GM12878 (cell line): ENCODE data around the gene PRKAG2. TPM values are rescaled to one million over a fixed set of nuclear protein-coding genes. Genes with fewer than 3 reads are reported as not detected.

Experiments
- ATAC-seq: fragments of 200-7000 bp; cut with Tn5 transposase; 3 replicates; pipeline ENCODE4 v1.9.1; 2020; ENCODE audit warnings: mild to moderate bottlenecking, moderate library complexity
- BruUV-seq: library from RNA; stranded (reverse); fragments of 400-500 nt; replicated peaks from 2 replicates; lab custom pipeline; 2021; lab: Mats Ljungman, UMichigan
- CTCF ChIA-PET: fragments of 300-600 bp; sonication (Branson Sonifier 250); formaldehyde crosslinking; extraction: SDS; loops from one replicate; lab custom pipeline; 2021; ENCODE audit warnings: inconsistent platforms; lab: Yijun Ruan, JAX
- POLR2A ChIA-PET: fragments of 350-600 bp; formaldehyde crosslinking; extraction: SDS; loops from one replicate; lab custom pipeline; 2021; ENCODE audit warnings: inconsistent platforms; lab: Charles Lee
- RAD21 ChIA-PET: fragments of 300-600 bp; sonication (Branson Sonifier 250); formaldehyde crosslinking; loops from one replicate; lab custom pipeline; 2023; ENCODE audit warnings: antibody characterized with exemption; ENCODE audit not compliant: unreplicated experiment; lab: Charles Lee
- SMC1A ChIA-PET: fragments of 300-600 bp; sonication (Branson Sonifier 250); formaldehyde crosslinking; loops from one replicate; lab custom pipeline; 2023; ENCODE audit not compliant: unreplicated experiment, uncharacterized antibody; lab: Charles Lee
- DNase-seq: peaks from one replicate; pipeline ENCODE4 v3.0.0-alpha.2; 2011; ENCODE audit warnings: low read depth, low spot score
- FAIRE-seq: peaks from 3 replicates; lab custom pipeline; 2011; peaks lifted over from hg19 to GRCh38; lab: Jason Lieb, UNC
- H2AFZ ChIP-seq: 2 replicates; pipeline ENCODE4 v1.6.0; 2011; ENCODE audit warnings: low read depth, low read length, control low read depth; ENCODE audit not compliant: control insufficient read depth
- H3K27ac ChIP-seq: 2 replicates; pipeline ENCODE4 v1.5.1; 2011; ENCODE audit warnings: control low read depth; ENCODE audit not compliant: control insufficient read depth, insufficient read depth
- H3K27me3 ChIP-seq, 2 experiments: replicated peaks in 1 of 2; 2 replicates each; pipeline versions ENCODE4 v1.6.0 to v1.6.1; 2011; ENCODE audit warnings: low read length in 1 of 2; ENCODE audit not compliant: control insufficient read depth in 2 of 2, insufficient read depth in 2 of 2
- H3K36me3 ChIP-seq, 2 experiments: 2 replicates each; pipeline ENCODE4 v1.5.1; 2011; ENCODE audit warnings: low read length in 1 of 2; ENCODE audit not compliant: control insufficient read depth in 2 of 2, insufficient read depth in 2 of 2
- H3K4me1 ChIP-seq: 2 replicates; pipeline ENCODE4 v1.6.1; 2011; ENCODE audit warnings: mild to moderate bottlenecking, low read length, moderate library complexity, mixed read lengths; ENCODE audit not compliant: control insufficient read depth, insufficient read depth
- H3K4me2 ChIP-seq: 2 replicates; pipeline ENCODE4 v1.6.0; 2011; ENCODE audit warnings: control low read depth; ENCODE audit not compliant: control insufficient read depth, insufficient read depth
- H3K4me3 ChIP-seq: fragments of 200-600 bp; sonication (generic); 2 replicates; pipeline ENCODE4 v1.5.1; 2016
- H3K79me2 ChIP-seq: 2 replicates; pipeline ENCODE4 v1.6.0; 2011; ENCODE audit warnings: low read length; ENCODE audit not compliant: control insufficient read depth, insufficient read depth
- H3K9ac ChIP-seq: 2 replicates; pipeline ENCODE4 v1.8.0; 2011; ENCODE audit warnings: low read length, control low read depth, mixed read lengths; ENCODE audit not compliant: control insufficient read depth, insufficient read depth
- H3K9me3 ChIP-seq: replicated peaks from 3 replicates; pipeline ENCODE4 v1.5.1; 2011; ENCODE audit warnings: mild to moderate bottlenecking, low read length; ENCODE audit not compliant: control insufficient read depth, insufficient read depth
- H4K20me1 ChIP-seq: 2 replicates; pipeline ENCODE4 v1.6.0; 2011; ENCODE audit not compliant: control insufficient read depth, insufficient read depth
- KDM1A ChIP-seq: fragments of 200-600 bp; sonication (generic); IDR thresholded peaks from 2 replicates; pipeline ENCODE4 v1.6.1; 2016; ENCODE audit warnings: borderline replicate concordance
- MEF2B ChIP-seq: fragments of 450-650 bp; IDR thresholded peaks from 2 replicates; pipeline ENCODE4 v1.6.1; 2018; ENCODE audit warnings: mild to moderate bottlenecking, moderate library complexity; ENCODE audit not compliant: partially characterized antibody, poor library complexity, severe bottlenecking
- NFXL1 ChIP-seq: fragments of 450-650 bp; IDR thresholded peaks from 2 replicates; pipeline ENCODE4 v1.6.1; 2017; ENCODE audit warnings: antibody characterized with exemption, mild to moderate bottlenecking, borderline replicate concordance
- WGBS: methylation state at CpG from one replicate; pipeline ENCODE4 v1.1.6; 2016; ENCODE audit warnings: low lambda C conversion rate; ENCODE audit not compliant: insufficient replicate concordance, insufficient coverage; ENCODE audit errors: missing lambda C conversion rate; 5-methylcytosine and 5-hydroxymethylcytosine counted together
- in situ Hi-C: fragments of 300-500 bp; cut with MboI; formaldehyde crosslinking; loops from 9 replicates; pipeline ENCODE4 v1.14.3; 2018; ENCODE audit warnings: mixed read lengths
- intact Hi-C: fragments of 100-400 bp; cut with micrococcal nuclease; formaldehyde crosslinking; loops from one replicate; pipeline ENCODE4 v1.14.2; 2022; ENCODE audit not compliant: unreplicated experiment
- polyA plus RNA-seq, 11 experiments: library from polyadenylated mRNA; depleted of rRNA in 4 of 11; unstranded in 6 of 11; stranded (reverse) in 5 of 11; fragments of >200 nt; fragmentation: Nextera tagmentation in 4 of 11; fragmentation: Illumina TruSeq in 1 of 11; extraction: Ambion mirVana in 4 of 11; extraction: Trizol in 1 of 11; gene quantifications; 1 replicate in 1 of 11; 2 replicates in 10 of 11; pipeline versions ENCODE4 v1.2.1 to v1.2.3, GENCODE V29; 2011 to 2016; ENCODE audit warnings: inconsistent platforms in 2 of 11, missing spikeins in 2 of 11, low read depth in 1 of 11
- total RNA-seq, 4 experiments: library from RNA; depleted of rRNA in 3 of 4; stranded (reverse); fragments of >200 nt in 3 of 4; fragmentation: Illumina TruSeq in 1 of 4; extraction: Trizol in 1 of 4; gene quantifications; 2 replicates each; pipeline versions ENCODE4 v1.2.1 to v1.2.3, GENCODE V29; 2013 to 2021
- TF ChIP-seq, protein P1 (sequence below): fragments of 450-650 bp; IDR thresholded peaks from 2 replicates; pipeline ENCODE4 v1.6.1; 2016; ENCODE audit warnings: mild to moderate bottlenecking
- TF ChIP-seq, protein P2 (sequence below): fragments of 450-650 bp; formaldehyde crosslinking; IDR thresholded peaks from 2 replicates; pipeline ENCODE4 v1.4.0; 2020; ENCODE audit warnings: mild to moderate bottlenecking, moderate library complexity
- TF ChIP-seq, protein P3 (sequence below): IDR thresholded peaks from 2 replicates; pipeline ENCODE4 v1.6.1; 2012; ENCODE audit warnings: low read depth, low read length, improper control_type of control experiment

PRKAG2 gene
- total and polyA plus RNA-seq, 10 of the 15 experiments (the other 5 are each of a cell fraction or from before 2014, with no cell fraction given), result 3.4 to 8.9 (median 6.8) TPM

DNA sequence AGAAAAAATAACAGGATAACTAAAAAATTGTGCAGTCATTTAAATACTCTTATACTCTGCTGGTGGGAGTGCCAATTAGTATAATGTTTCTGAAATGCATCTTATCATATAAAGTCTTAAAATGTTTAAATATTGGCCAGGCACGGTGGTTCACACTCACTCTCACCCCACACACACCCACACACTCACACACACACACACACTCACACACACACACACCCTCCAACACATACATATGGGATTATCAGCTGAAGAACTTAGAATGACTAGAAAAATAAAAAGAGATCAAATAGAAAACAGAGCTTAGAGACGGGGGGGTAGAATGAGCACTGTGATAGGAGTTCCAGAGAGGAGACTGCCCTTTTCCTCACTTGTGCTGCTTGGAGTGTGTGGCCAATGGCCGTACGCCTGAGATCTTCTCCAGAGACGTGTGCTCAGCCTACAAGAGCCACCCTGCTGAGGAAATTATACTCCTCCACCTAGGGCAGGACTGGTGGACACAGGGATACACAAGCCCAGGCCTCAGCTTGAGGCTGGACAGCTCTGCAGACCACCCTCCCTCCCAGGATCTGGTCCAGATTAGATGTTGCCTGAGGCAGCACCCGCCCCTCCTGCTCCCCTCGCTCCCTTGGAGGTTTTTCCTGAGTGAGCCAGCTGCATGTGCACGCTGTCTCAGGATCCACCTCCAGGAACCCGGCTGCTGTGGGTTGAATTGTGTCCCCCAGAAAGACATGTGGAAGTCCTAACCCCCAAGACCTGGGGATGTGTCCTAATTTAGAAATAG lies 26.5 kb upstream of the PRKAG2 start:
- no TSS peak for BruUV-seq
- Histone ChIP-seq H3K4me3 (no peak overlapping the region), H3K36me3 (no peaks in the 10 kb centered on the region), H3K27me3 (no peaks in the 10 kb centered on the region), H3K4me1 (no peaks in the 10 kb centered on the region), H3K27ac (no peak overlapping the region), H2AFZ (no peak overlapping the region), H3K9me3 (no peaks in the 10 kb centered on the region), H4K20me1 (no peaks in the 10 kb centered on the region), H3K9ac (no peak overlapping the region), H3K79me2 (no peaks in the 10 kb centered on the region), H3K4me2 (no peak overlapping the region)
- intact Hi-C loops (no loop called here), in situ Hi-C loops (no loop called here)
- no peak for ATAC-seq
- FAIRE-seq, result no peak
- CTCF ChIA-PET, result no interaction called here
- DNase-seq, result no peak
- SMC1A ChIA-PET, result no interaction called here
- TF ChIP-seq KDM1A, result no peak
- TF ChIP-seq NFXL1, result no peak
- TF ChIP-seq, protein P1, sequence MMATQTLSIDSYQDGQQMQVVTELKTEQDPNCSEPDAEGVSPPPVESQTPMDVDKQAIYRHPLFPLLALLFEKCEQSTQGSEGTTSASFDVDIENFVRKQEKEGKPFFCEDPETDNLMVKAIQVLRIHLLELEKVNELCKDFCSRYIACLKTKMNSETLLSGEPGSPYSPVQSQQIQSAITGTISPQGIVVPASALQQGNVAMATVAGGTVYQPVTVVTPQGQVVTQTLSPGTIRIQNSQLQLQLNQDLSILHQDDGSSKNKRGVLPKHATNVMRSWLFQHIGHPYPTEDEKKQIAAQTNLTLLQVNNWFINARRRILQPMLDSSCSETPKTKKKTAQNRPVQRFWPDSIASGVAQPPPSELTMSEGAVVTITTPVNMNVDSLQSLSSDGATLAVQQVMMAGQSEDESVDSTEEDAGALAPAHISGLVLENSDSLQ, result no peak
- TF ChIP-seq, protein P2, sequence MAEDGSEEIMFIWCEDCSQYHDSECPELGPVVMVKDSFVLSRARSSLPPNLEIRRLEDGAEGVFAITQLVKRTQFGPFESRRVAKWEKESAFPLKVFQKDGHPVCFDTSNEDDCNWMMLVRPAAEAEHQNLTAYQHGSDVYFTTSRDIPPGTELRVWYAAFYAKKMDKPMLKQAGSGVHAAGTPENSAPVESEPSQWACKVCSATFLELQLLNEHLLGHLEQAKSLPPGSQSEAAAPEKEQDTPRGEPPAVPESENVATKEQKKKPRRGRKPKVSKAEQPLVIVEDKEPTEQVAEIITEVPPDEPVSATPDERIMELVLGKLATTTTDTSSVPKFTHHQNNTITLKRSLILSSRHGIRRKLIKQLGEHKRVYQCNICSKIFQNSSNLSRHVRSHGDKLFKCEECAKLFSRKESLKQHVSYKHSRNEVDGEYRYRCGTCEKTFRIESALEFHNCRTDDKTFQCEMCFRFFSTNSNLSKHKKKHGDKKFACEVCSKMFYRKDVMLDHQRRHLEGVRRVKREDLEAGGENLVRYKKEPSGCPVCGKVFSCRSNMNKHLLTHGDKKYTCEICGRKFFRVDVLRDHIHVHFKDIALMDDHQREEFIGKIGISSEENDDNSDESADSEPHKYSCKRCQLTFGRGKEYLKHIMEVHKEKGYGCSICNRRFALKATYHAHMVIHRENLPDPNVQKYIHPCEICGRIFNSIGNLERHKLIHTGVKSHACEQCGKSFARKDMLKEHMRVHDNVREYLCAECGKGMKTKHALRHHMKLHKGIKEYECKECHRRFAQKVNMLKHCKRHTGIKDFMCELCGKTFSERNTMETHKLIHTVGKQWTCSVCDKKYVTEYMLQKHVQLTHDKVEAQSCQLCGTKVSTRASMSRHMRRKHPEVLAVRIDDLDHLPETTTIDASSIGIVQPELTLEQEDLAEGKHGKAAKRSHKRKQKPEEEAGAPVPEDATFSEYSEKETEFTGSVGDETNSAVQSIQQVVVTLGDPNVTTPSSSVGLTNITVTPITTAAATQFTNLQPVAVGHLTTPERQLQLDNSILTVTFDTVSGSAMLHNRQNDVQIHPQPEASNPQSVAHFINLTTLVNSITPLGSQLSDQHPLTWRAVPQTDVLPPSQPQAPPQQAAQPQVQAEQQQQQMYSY, result no peak
- no peak for TF ChIP-seq MEF2B
- TF ChIP-seq, protein P3, sequence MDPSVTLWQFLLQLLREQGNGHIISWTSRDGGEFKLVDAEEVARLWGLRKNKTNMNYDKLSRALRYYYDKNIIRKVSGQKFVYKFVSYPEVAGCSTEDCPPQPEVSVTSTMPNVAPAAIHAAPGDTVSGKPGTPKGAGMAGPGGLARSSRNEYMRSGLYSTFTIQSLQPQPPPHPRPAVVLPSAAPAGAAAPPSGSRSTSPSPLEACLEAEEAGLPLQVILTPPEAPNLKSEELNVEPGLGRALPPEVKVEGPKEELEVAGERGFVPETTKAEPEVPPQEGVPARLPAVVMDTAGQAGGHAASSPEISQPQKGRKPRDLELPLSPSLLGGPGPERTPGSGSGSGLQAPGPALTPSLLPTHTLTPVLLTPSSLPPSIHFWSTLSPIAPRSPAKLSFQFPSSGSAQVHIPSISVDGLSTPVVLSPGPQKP, result no peak
- POLR2A ChIA-PET, result no interaction called here
- WGBS, result 32% methylated on average over 9 of the region's 9 CpGs
- RAD21 ChIA-PET, result no interaction called here
